ENCODE data around the gene KCNQ2. TPM values are rescaled to one million over a fixed set of nuclear protein-coding genes. Genes with fewer than 3 reads are reported as not detected.

KCNQ2 gene
- total RNA-seq = not detected

GRCh38 chr20:63471981-63472831, at the start of gene KCNQ2:
Gene KCNQ2 (minus strand): TSS chr20:63472655. CDS start chr20:63472463, 192 bp downstream.
- ChIA-PET POLR2A (interaction anchor here (1.2 kb wide), 1 partner anchor 27 kb away, joined by 3 read pairs; no protein-coding TSS in a partner anchor), CTCF (no interaction called here)
- Mint-ChIP-seq H3K4me3 (no peak within 1 kb of the TSS), H3K27ac (no peak within 1 kb of the TSS), H3K9me3 (no peaks in the 10 kb centered on the region), H3K27me3 (peaks cover 34% of the 10 kb centered on the region), H3K4me1 (ENCODE audit: low read depth) (peaks cover 8% of the 10 kb centered on the region), H3K36me3 (ENCODE audit: low read depth) (no peaks in the 10 kb centered on the region)
- TF ChIP-seq CTCF (IDR thresholded peaks at IDR 0.05) = no peak
- intact Hi-C loops (cut with micrococcal nuclease) = no loop called here
- DNase-seq (peak; percentile 22), ATAC-seq (no peak)

- peak overlapping the region; percentile 78 for H3K4me3 Mint-ChIP-seq
- ChIA-PET CTCF (interaction anchor here (1.0 to 3.8 kb wide), 5 partner anchors 16 to 126 kb away, joined by 3 to 22 read pairs (median 4); partner anchors contain the start of gene PTK6), POLR2A (interaction anchor here (0.7 to 4.4 kb wide), 15 partner anchors 7 to 215 kb away, joined by 3 to 48 read pairs (median 3); partner anchors contain the start of genes LIME1 and PTK6)
- no peaks in the 10 kb centered on the region for H3K27me3 Mint-ChIP-seq
- no peak for DNase-seq
- peaks cover 30% of the 10 kb centered on the region for H3K36me3 Mint-ChIP-seq (ENCODE audit: low read depth)
- H3K9me3 Mint-ChIP-seq = peaks cover 6% of the 10 kb centered on the region
- H3K4me1 Mint-ChIP-seq (ENCODE audit: low read depth) = peaks cover 11% of the 10 kb centered on the region
- intact Hi-C loops (cut with micrococcal nuclease) = no loop called here
- no peak for ATAC-seq
- H3K27ac Mint-ChIP-seq = peak overlapping the region; percentile 34
- TF ChIP-seq CTCF (IDR thresholded peaks at IDR 0.05) = no peak
Observed at GRCh38 chr20:63521602-63522001, 49.1 kb upstream of the KCNQ2 start.

GRCh38 chr20:63520934-63521601, 48.6 kb upstream of the KCNQ2 start:
- H3K27ac Mint-ChIP-seq = peak overlapping the region; percentile 49
- TF ChIP-seq CTCF (IDR thresholded peaks at IDR 0.05) = no peak
- ATAC-seq = peak; percentile 63

GRCh38 chr20:63520504-63520933, 48.1 kb upstream of the KCNQ2 start, which contains the start of gene PPDPF:
Gene PPDPF (plus strand): TSS chr20:63520765. CDS start chr20:63521309, 544 bp downstream.
- H3K9me3 Mint-ChIP-seq = peaks cover 6% of the 10 kb centered on the region
- intact Hi-C loops (cut with micrococcal nuclease) = no loop called here
- TF ChIP-seq CTCF (IDR thresholded peaks at IDR 0.05) = no peak
- peaks cover 11% of the 10 kb centered on the region for H3K4me1 Mint-ChIP-seq (ENCODE audit: low read depth)
- DNase-seq (peak; percentile 85), ATAC-seq (peak; percentile 88)
- peak within 1 kb of the TSS; percentile 77 for H3K27ac Mint-ChIP-seq
- H3K36me3 Mint-ChIP-seq (ENCODE audit: low read depth) = peaks cover 30% of the 10 kb centered on the region
- H3K4me3 Mint-ChIP-seq = peak within 1 kb of the TSS; percentile 78
- no peaks in the 10 kb centered on the region for H3K27me3 Mint-ChIP-seq
- CTCF ChIA-PET = interaction anchor here (1.0 to 3.8 kb wide), 6 partner anchors 17 to 128 kb away, joined by 3 to 22 read pairs (median 4); partner anchors contain the start of gene PTK6
- POLR2A ChIA-PET = interaction anchor here (0.8 to 4.4 kb wide), 11 partner anchors 11 to 216 kb away, joined by 3 to 48 read pairs (median 4); partner anchors contain the start of genes LIME1 and PTK6

More at GRCh38 chr20:63520934-63521601, 48.6 kb upstream of the KCNQ2 start:
- DNase-seq = peak; percentile 81
- CTCF ChIA-PET = interaction anchor here (1.0 to 3.8 kb wide), 5 partner anchors 17 to 127 kb away, joined by 3 to 22 read pairs (median 4); partner anchors contain the start of gene PTK6
- H3K27me3 Mint-ChIP-seq = no peaks in the 10 kb centered on the region
- peaks cover 6% of the 10 kb centered on the region for H3K9me3 Mint-ChIP-seq
- H3K4me3 Mint-ChIP-seq = peak overlapping the region; percentile 78
- POLR2A ChIA-PET = interaction anchor here (0.7 to 4.4 kb wide), 16 partner anchors 8 to 216 kb away, joined by 3 to 48 read pairs (median 4); partner anchors contain the start of genes LIME1 and PTK6
- H3K4me1 Mint-ChIP-seq (ENCODE audit: low read depth) = peaks cover 11% of the 10 kb centered on the region
- intact Hi-C loops (cut with micrococcal nuclease) = no loop called here
- H3K36me3 Mint-ChIP-seq (ENCODE audit: low read depth) = peaks cover 30% of the 10 kb centered on the region

Data from activated CD8-positive, alpha-beta T cell treated with anti-CD3 and anti-CD28 coated beads for 36 hours (primary cell).